Activated T-cell treated with anti-CD3 and anti-CD28 coated beads for 4 hours (primary cell): ENCODE measurements around the gene LMO1.

Experiments
- DNase-seq: peaks from one replicate; pipeline ENCODE4 v3.0.0-alpha.2; 2020

Gene LMO1

GRCh38 chr11:8262552-8263108, 1.0 kb downstream of the LMO1 start:
- DNase-seq = no peak

GRCh38 chr11:8261921-8262551, 1.6 kb downstream of the LMO1 start:
- DNase-seq = no peak

GRCh38 chr11:8261291-8261690, 2.4 kb downstream of the LMO1 start:
- DNase-seq = no peak

DNA sequence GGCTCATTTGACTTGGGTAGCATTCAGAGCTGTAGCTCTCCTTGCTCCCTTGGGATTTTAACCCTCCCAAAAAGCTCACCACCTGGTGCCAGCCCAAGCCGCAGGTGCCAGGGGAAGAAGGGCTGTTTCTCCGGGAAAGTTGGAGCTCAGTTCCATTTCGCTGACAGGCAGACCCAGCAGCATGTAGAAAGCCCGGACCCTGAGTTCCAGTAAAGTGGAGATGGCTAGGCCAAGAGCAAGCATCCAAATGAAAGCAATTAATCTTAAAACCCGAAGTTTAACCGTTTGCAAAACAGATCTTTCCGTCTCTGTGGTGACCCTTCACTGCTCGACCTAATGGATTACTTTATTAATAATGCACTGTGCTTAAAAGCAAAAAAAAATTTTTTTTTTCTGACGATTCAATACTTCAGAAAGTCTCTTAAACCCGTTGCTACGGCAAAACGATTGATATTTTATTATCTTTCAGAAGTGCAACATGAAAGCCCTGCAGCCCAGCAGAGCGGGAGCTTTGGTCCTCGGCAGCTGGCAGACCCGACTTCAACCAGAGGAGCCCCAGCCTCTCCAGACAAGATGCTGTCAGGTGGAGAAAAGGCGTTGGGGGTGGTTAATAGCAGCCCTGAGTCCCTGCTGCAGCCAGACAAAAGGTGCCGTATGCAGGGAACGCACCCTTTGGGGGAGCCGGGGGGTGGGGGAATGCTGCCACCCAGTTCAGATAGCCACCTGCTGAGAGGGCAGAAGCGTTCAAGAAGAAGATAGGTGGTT, 3.3 kb downstream of the LMO1 start:
- no peak for DNase-seq

DNA sequence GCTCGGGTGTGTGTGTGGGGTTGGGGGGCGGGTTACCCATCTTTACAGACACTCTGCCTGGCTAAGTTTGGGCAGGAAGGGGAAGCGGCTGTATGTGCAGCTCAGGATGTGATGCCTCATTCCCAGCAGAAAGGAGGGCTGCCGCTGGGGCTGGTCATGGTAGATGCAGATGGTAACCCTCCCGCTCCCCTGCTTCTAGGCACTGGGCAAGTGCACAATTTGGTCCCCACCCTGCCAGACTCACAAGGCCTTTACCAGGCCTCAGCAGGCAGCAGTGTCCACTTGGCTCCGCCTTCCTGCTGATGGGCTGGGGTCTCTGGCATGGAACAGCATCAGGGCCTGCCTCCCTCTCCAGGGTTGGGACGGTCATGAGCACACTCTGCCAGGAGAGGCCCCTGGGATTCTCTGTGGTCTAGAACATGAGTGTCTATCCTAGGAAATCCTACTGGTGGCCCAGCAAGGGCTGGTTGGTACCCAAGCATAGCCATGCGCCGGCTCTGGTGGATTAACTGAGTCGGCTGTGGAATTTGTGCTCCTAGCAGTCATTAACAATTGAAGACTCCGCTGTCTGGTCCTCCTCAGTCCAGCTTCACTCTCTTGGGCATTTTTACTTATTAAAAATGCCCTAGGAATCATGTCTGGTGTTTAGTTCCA, 4.2 kb downstream of the LMO1 start:
- no peak for DNase-seq

DNA sequence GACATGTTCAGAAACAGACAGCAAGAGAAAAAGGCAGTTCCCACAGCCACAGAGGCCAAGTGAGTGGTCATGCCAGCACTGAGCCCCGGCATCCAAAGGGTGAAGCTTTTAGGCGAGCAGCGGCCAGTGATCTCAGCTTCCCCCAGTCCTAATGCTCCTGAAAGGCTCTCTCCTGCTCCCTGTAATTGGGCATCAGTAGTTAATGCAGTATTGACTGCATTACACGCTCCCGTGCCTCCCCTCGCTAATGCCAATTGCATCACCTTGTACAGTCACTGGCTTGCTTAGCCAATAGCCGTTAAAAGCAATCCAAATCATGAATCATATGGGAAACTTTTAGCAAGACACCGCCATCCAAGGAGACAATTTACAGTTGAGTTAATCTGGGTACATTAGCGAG, 4.9 kb downstream of the LMO1 start:
- no peak for DNase-seq

DNA sequence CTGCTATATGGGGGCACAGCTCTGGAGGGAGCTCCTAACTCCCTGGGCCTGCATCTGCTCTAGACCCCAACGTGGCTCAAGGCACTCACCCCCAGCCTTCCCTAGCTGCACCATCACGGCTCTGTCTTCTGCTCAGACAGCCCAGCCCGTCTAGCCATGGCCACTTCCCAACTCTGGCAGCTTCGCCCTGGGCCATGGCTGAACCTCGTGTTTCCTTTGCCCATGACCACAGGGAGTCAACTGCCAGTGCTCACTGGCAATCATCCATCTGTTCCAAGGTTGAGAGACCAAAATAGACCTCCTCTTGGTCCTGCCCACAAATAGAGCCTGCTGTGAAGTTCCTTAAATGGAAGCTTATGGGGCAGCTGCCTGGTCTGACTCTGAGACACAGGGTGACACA, 5.4 kb downstream of the LMO1 start:
- no peak for DNase-seq

GRCh38 chr11:8257003-8257664, 6.5 kb downstream of the LMO1 start:
- DNase-seq = no peak

- no peak for DNase-seq
Measured at GRCh38 chr11:8256271-8257002, 7.2 kb downstream of the LMO1 start.

- DNase-seq = no peak
Measured at GRCh38 chr11:8253566-8253965, 10.1 kb downstream of the LMO1 start.

- DNase-seq = no peak
Measured at GRCh38 chr11:8252946-8253345, 10.7 kb downstream of the LMO1 start.

DNA sequence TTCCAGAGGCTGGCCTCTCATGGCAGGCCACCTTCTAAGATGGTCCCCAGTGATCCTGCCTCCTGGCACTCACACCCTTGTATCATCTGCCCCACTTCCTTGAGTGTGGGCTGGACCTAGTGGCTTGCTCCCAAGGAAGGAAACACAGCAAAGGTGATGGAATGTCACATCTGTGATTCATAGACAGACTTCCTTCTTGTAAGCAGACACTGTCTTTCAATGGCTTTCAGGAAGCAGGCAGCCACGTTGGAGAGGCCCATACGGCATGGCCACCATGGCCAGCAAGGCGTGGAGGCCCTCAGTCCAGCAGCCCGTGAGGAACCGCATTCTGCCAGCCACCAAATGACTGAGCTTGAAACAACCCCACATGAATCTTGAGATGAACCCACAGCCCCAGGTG, 11.3 kb downstream of the LMO1 start:
- DNase-seq = no peak

DNA sequence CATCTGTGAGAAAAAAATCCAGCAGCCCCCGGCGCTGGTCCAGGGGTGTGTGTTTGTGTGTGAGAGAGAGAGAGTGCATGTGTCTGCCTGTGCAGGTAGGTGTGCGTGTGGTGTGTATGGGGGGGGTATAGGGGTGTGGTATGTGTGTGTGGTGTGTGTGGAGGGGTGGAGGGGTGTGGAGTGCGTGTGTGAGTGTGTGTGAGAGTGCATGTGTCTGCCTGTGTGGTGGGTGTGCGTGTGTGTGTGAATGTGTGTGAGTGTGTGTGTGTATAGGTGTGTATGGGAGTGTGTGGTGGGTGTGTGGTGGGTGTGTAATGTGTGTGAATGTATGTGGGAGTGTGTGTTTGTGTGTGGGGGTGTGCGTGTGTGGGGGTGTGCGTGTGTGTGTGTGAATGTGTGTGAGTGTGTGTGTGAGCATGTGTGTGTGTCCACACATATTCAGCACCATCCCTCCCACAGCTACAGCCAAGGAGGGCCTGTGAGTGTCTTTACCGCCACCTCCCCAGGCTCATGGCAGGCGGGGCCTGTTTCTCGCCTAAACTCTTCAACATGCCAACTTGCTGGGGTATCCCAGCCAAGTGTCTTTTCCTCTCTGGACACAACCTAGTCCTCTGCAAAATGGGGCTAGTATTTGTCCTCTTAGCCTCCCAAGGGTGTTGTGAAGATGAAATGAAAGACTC, 11.9 kb downstream of the LMO1 start:
- DNase-seq = no peak

DNA sequence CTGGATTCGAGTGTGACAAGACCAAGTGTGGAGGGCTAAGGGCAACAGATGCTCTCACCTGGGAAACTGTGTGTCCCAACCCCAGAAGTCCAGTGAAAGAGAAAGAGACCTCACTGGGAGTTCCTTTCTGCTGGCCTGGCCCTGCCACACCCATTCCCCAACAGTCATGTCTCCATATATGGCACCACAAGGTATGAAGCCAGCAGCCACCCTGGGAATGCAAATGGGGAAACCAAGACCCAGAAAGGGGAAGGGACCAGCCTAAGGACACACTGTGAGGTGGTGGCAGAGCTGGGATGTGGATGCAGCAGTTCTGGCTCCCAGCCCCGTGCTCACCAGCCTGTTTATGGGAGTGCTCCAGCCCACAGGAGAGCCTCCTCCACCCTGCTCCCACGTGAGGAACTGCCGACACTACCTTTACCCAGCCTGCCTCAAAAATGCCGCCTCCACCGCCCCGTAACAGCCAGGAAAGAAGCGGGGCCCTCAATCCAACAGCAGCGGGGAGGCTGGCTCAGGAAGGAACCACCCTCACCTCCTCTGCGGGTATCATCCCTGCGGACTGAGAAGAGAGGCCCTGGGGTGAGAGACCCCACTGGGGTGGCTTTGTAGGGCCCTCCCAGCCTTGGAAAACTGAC, 12.6 kb downstream of the LMO1 start:
- DNase-seq = no peak

- no peak for DNase-seq
Measured at GRCh38 chr11:8250434-8250833, 13.2 kb downstream of the LMO1 start.

DNA sequence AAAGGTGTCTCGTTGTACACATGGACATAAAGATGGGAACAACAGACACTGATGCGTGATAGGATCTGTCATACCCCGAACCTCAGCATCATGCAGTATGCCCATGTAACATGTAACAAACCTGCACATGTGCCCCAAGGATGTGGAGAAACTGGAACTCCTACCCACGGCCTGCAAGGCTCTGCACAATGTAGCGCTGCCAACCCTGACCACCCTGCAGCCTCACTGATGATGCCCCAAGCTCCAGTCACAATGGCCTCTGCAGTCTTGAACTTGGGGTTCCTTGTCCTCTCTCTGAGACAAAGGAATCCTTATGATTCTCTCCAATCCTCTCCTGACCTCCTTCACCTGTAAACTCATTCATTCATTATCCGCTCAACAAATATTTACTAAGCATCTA, 14.2 kb downstream of the LMO1 start:
- no peak for DNase-seq

DNA sequence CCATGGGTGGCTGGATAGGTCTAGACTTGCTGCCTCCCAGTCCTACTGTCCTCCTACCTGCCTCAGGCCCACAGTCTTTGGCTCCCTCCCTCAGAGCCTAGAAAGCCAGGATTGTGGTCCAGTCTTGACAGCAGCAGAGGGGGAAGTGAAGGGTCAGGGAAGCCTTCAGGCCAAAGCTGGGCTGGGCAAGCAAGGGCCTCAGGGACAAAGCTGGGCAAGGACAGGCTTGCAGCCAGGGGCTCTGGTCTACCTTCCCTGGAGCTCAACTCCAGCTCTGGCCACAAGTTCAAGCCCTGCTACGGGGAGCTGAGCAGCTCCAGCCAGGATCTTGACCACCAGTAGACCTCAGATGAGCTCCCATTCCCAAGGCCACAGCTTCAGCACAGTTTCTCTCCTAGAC, 14.9 kb downstream of the LMO1 start:
- no peak for DNase-seq

DNA sequence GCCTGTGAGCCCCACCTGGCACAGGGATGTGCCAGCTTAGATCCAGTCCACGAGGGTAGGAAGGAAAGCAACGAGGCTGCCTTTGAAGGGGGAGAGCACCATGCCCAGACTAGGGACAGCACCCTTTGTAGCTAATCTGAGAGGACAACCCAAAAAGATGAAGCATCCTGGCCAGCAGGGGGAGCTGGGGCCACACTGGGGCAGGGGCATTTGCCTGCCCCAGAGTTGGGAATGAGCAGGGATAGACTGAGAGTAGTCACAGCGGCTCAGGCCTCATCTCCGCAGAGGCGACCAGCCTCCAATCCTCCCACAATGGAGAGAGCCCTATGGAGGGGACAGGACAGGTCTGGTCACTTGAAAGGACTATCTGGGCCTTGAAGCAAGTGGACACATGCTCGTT, 16.4 kb downstream of the LMO1 start:
- no peak for DNase-seq

GRCh38 chr11:8243458-8243857, 20.2 kb downstream of the LMO1 start:
- DNase-seq = no peak

- DNase-seq = no peak
Measured at GRCh38 chr11:8242499-8243280, 21.0 kb downstream of the LMO1 start.

GRCh38 chr11:8242118-8242475, 21.6 kb downstream of the LMO1 start:
- no peak for DNase-seq
